BJ (cell line): Measurements from ENCODE around the gene COL5A1. TPM values are rescaled to one million over a fixed set of nuclear protein-coding genes. Genes with fewer than 3 reads are reported as not detected.

ENCODE experiments used
- CTCF ChIA-PET: fragments of 350-600 bp; formaldehyde crosslinking; extraction: SDS; loops from one replicate; lab custom pipeline; 2021; ENCODE audit warnings: antibody characterized with exemption, inconsistent platforms; lab: Yijun Ruan, JAX
- POLR2A ChIA-PET: fragments of 300-600 bp; sonication (Branson Sonifier 250); formaldehyde crosslinking; extraction: SDS; loops from one replicate; lab custom pipeline; 2021; ENCODE audit warnings: antibody characterized with exemption; lab: Charles Lee
- DNase-seq: peaks from one replicate; pipeline ENCODE4 v3.0.0-alpha.2; 2011; ENCODE audit warnings: low read depth
- H3K27me3 ChIP-seq: 2 replicates; pipeline ENCODE4 v1.6.0; 2011; ENCODE audit warnings: low read length; ENCODE audit not compliant: control insufficient read depth, insufficient read depth
- H3K36me3 ChIP-seq: 2 replicates; pipeline ENCODE4 v1.5.1; 2011; ENCODE audit warnings: low read length; ENCODE audit not compliant: control insufficient read depth, insufficient read depth
- H3K4me3 ChIP-seq: 2 replicates; pipeline ENCODE4 v1.5.1; 2011; ENCODE audit warnings: low read depth, mild to moderate bottlenecking, control low read depth, low read length
- polyA plus RNA-seq: library from polyadenylated mRNA; depleted of rRNA; stranded (reverse); fragments of >200 nt; gene quantifications from 2 replicates; pipeline ENCODE4 v1.2.3, GENCODE V29; 2011
- TF ChIP-seq, protein P1 (sequence below): IDR thresholded peaks from 2 replicates; pipeline ENCODE4 v1.5.1; 2011; ENCODE audit warnings: low read depth, mild to moderate bottlenecking, control low read depth, inconsistent platforms, low read length, moderate library complexity; ENCODE audit not compliant: insufficient read depth

COL5A1 gene
- polyA plus RNA-seq, 1 experiment, result 251 TPM

DNA sequence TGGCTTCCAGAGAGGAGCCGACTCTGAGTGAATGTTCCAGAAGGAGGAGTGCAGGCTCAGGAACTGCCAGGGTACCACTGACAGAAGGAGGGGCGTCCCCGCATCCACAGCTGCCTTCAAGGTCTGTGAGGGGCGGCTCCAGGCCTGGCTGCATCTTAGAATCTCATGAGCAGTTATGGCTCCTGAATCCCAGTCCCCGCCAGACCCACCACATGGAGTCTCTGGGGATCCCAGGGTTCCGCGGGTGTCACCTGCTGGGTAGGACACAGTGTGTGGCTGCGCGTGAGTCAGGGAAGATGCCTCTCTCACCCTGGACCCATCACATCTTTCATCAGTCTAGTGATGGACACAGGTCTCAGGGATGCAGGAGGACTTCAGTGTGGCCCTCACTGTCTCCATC lies 79.2 kb downstream of the COL5A1 start:
- Histone ChIP-seq H3K36me3 (peaks cover 65% of the 10 kb centered on the region), H3K27me3 (no peaks in the 10 kb centered on the region), H3K4me3 (no peak overlapping the region)
- POLR2A ChIA-PET, result no interaction called here
- TF ChIP-seq, protein P1, sequence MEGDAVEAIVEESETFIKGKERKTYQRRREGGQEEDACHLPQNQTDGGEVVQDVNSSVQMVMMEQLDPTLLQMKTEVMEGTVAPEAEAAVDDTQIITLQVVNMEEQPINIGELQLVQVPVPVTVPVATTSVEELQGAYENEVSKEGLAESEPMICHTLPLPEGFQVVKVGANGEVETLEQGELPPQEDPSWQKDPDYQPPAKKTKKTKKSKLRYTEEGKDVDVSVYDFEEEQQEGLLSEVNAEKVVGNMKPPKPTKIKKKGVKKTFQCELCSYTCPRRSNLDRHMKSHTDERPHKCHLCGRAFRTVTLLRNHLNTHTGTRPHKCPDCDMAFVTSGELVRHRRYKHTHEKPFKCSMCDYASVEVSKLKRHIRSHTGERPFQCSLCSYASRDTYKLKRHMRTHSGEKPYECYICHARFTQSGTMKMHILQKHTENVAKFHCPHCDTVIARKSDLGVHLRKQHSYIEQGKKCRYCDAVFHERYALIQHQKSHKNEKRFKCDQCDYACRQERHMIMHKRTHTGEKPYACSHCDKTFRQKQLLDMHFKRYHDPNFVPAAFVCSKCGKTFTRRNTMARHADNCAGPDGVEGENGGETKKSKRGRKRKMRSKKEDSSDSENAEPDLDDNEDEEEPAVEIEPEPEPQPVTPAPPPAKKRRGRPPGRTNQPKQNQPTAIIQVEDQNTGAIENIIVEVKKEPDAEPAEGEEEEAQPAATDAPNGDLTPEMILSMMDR, result no peak
- DNase-seq, result no peak
- CTCF ChIA-PET, result no interaction called here

DNA sequence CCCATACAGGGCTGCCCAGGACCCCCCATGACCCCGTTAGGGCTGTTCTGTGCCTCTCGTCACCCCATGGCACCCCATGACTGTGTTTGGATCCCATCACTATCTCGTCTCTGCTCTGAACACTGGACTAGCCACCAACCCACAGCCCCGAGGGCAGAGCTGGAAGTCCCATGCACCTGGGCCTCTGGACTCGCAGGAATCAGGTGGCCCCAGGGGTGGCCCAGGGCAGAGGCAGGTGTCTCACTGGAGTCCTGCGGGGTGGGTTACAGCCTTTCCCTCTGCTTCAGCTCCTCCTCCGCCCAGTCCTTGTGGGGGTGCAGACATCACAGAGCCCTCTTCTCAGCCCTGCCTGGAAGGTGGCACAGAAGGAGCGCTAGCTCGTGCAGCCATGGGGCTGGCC lies 79.7 kb downstream of the COL5A1 start:
- Histone ChIP-seq H3K36me3 (peaks cover 62% of the 10 kb centered on the region), H3K27me3 (no peaks in the 10 kb centered on the region), H3K4me3 (no peak overlapping the region)
- no peak for DNase-seq
- ChIA-PET POLR2A (no interaction called here), CTCF (no interaction called here)
- TF ChIP-seq, protein P1, result no peak

DNA sequence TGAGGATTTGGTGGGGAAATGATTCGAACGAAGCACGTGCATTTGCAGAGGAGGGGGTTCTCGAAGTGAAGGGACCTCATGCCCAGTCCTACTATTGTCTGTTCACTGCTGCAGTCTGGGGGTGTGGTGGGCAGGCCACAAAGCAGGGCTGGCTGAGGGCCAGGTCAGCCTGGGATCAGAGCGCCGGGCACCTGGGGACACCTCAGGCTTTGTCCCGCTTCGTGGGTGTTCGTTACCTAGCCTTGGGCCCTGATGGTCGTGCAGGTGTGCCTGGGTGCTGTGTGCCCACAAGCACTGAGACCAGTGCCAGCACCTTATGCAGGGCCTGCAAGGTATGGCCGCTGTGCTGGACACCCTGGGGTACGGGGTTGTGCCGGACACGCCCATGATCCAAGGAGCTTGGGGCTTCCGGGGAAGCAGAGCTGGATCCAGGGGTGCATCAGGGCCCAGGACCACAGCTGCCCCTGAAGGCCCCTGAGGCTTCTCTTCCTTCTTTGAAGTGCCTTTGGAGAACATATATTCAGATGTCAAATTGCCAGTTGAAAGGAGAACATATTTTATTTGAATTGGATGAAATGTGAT lies 80.6 kb downstream of the COL5A1 start:
- ChIA-PET POLR2A (no interaction called here), CTCF (no interaction called here)
- Histone ChIP-seq H3K27me3 (no peaks in the 10 kb centered on the region), H3K4me3 (no peak overlapping the region), H3K36me3 (peaks cover 58% of the 10 kb centered on the region)
- DNase-seq, result no peak
- TF ChIP-seq, protein P1, result no peak

DNA sequence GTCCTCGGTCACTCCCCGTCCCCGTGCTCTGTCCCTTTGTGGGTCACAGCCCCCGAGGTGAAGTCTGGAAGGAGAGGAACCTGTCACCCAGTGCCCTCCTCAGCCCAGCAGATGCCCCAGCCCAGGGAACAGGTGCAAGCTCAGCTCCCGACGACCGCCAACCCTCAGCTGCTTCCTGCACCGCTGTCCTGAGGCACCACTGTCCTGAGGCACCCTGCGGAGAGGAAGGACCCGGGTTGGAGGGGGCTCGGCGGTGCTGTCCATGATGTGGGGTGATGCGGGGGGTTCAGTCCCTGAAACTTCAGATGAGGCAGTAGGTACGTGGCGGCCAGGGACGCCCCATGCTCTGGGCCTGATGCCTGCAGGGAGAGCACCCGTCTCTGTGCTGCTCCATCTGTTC lies 81.4 kb downstream of the COL5A1 start:
- TF ChIP-seq, protein P1, result no peak
- Histone ChIP-seq H3K36me3 (peaks cover 60% of the 10 kb centered on the region), H3K4me3 (no peak overlapping the region), H3K27me3 (no peaks in the 10 kb centered on the region)
- ChIA-PET POLR2A (no interaction called here), CTCF (interaction anchor here (1.7 kb wide), 1 partner anchor 11 kb away, joined by 4 read pairs; no protein-coding TSS in a partner anchor)
- no peak for DNase-seq

DNA sequence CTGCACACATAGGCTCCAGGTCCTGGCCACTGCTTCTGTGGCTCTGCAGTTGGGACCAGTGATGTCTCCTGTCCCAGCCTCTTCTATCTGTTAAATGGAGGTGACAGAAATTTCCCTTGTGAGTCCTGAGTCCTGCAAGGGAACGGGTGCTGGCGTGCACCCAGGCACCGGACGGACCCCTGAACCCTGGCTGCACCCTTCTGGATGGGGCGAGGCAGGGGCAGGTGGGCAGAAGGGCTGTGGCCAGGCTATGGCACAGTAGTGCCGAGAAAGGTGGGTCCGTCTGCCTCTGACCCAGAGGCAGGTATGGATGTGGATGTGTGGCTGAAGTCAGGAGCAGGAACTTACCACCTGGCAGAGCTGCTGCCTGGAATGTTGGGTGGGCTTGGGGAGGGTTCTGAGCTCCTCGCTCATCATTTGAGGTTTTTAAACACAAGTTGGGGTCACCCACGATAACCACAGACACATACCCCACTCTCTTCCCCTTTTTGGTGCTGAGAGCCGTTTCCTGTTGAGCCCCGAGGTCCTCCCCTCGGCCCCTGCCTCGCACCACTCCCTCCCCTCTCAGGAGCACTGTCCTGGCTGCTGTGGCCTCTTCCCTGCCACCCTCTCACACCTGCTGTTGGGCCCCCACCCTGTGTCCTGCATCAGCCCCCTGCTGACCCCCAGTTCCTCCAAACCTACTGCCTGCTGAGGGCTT lies 82.0 kb downstream of the COL5A1 start:
- TF ChIP-seq, protein P1, result no peak
- no peaks in the 10 kb centered on the region for H3K27me3 ChIP-seq
- DNase-seq, result no peak
- CTCF ChIA-PET, result interaction anchor here (1.2 to 1.7 kb wide), 2 partner anchors 10 to 275 kb away, joined by 4 to 6 read pairs; no protein-coding TSS in a partner anchor
- POLR2A ChIA-PET, result no interaction called here
- H3K36me3 ChIP-seq, result peaks cover 63% of the 10 kb centered on the region
- no peak overlapping the region for H3K4me3 ChIP-seq
